ENCODE measurements around the gene SMIM26. TPM values are rescaled to one million over a fixed set of nuclear protein-coding genes. Genes with fewer than 3 reads are reported as not detected.

SMIM26 gene
- polyA plus RNA-seq, 4 donors: 106 to 205 (median 156) TPM

DNA sequence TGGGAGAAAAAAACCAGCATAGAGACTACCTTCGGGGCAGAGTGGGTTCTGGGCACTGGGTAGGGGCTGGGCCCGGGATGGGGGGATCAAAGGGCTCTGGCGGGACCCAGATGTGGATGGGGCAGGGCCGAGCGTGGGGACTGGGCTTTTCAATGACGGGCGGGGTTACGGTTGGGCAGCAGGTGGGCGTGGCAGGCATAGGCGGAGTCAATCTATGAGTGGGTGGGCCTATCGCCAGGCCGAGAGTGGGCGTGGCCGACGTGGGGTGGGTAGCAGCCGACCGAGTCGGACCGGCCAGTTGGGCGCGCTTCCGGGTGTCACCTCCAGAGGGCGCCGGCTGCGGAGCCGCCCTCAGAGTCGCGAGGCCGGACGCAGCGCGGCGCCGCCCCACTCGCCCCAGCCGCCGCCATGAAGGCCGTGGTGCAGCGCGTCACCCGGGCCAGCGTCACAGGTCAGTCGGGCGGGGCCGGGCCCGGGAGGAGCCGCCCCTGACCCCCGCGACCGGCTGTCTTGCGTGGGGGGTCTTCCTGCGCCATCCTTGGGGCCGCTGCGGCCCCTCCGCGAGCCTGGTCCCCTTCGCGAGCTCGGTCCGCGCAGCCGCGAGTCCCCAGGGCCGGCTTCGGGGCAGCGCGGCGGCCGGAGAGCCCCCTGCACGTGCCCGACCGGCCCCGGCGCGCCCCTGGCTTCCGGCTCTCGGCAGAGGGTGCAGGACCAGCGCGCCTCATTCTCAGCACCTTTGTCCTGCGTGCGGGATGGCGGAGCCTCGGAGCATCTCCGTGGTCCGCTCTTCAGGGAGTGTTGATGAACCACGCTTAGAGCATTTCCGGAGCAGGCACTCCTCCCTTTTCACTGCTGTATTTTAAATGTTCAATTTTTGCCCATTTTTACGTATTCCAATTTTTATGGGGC is 20.7 kb downstream of the SMIM26 start, which contains the start of gene DTD1:
Gene DTD1, plus strand, starts transcription at position 390 of the 909 bp plus-strand sequence. Its CDS starts 19 bp downstream, at position 409.
- 0 to 1% (median 0%) methylated on average over 47 to 88 of the region's 88 CpGs for WGBS, 3 donors
- H3K27me3 ChIP-seq (ENCODE audit: control insufficient read depth in 3 of 3, insufficient read depth in 3 of 3, low read length in 3 of 3): peaks cover 0 to 3% (median 0%) of the 10 kb centered on the region in 3 donors
- H3K9me3 ChIP-seq (ENCODE audit: control insufficient read depth in 2 of 2, insufficient read depth in 1 of 2, low read depth in 1 of 2, low read length in 1 of 2): no peaks in the 10 kb centered on the region
- H3K4me3 ChIP-seq (ENCODE audit: low read depth in 1 of 3, low read length in 3 of 3): peak within 1 kb of the TSS; percentile 52 to 88 (median 76)
- H3K27ac ChIP-seq (ENCODE audit: low read depth in 1 of 3, low read length in 2 of 3): peak within 1 kb of the TSS in 1 of 3 donors; percentile 82
- peaks cover 0 to 6% (median 6%) of the 10 kb centered on the region in 3 donors for H3K4me1 ChIP-seq (ENCODE audit: control insufficient read depth in 3 of 3, insufficient read depth in 2 of 3, low read depth in 1 of 3, low read length in 2 of 3)
- H3K36me3 ChIP-seq (ENCODE audit: control insufficient read depth in 3 of 3, insufficient read depth in 2 of 3, low read depth in 1 of 3, low read length in 3 of 3): no peaks in the 10 kb centered on the region
- peak; percentile 84 to 88 for DNase-seq
- FAIRE-seq: no peak

DNA sequence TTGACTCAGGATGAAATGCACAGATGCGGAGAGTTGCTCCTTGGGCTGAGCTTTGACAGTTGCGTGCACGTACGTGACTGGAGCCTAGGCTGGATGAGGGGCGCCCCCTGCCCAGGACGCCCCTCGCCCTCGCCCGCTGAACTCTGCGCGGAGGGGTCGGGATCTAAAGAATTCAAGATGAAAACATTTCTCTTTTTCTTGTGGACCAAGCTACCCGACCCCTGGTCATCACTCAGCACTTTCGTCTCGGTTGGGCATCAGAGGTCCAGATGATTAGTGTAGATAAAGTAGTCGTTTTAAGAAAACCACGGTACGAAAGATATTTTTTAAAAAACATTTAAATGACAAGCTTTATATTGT is 21.3 kb downstream of the SMIM26 start:
- no peaks in the 10 kb centered on the region for H3K9me3 ChIP-seq (ENCODE audit: control insufficient read depth in 2 of 2, insufficient read depth in 1 of 2, low read depth in 1 of 2, low read length in 1 of 2)
- no peak for FAIRE-seq
- 10 to 20% (median 19%) methylated on average over 18 of the region's 18 CpGs for WGBS, 3 donors
- peak overlapping the region in 1 of 3 donors; percentile 82 for H3K27ac ChIP-seq (ENCODE audit: low read depth in 1 of 3, low read length in 2 of 3)
- DNase-seq: no peak
- peaks cover 0 to 3% (median 0%) of the 10 kb centered on the region in 3 donors for H3K27me3 ChIP-seq (ENCODE audit: control insufficient read depth in 3 of 3, insufficient read depth in 3 of 3, low read length in 3 of 3)
- H3K4me3 ChIP-seq (ENCODE audit: low read depth in 1 of 3, low read length in 3 of 3): peak overlapping the region in 2 of 3 donors; percentile 52 to 76
- H3K4me1 ChIP-seq (ENCODE audit: control insufficient read depth in 3 of 3, insufficient read depth in 2 of 3, low read depth in 1 of 3, low read length in 2 of 3): peaks cover 0 to 6% (median 6%) of the 10 kb centered on the region in 3 donors
- H3K36me3 ChIP-seq (ENCODE audit: control insufficient read depth in 3 of 3, insufficient read depth in 2 of 3, low read depth in 1 of 3, low read length in 3 of 3): no peaks in the 10 kb centered on the region

DNA sequence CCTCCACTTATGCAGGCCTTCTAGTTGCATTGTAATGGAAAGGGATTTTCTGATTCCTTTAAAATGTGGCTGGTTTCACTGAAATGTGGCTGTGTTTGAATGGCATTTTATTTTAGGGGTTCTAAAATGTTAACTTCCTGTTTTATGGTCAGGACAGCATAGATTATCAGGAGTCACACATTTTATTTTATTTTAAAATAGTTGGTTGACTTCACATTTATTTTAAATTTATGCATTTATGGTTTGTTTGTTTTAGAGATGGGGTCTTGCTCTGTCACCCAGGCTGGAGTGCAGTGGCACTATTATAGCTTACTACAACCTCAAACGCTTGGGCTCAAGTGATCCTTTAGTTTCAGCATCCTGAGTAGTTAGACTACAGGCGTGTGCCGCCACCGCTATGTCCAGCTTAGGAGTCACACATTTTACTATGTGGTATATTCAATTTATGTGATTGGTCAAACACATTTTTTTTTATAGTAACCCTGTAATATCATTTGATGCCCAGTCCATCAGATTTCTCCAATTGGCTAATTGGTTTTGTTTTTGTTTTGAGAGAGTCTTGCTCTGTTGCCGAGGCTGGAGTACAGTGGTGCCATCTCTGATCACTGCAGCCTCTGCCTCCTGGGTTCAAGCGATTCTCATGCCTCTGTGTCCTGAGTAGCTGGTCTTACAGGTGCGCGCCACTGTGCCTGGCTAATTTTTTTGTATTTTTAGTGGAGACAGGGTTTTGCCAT is 22.9 kb downstream of the SMIM26 start:
- Histone ChIP-seq H3K4me1 (ENCODE audit: control insufficient read depth in 3 of 3, insufficient read depth in 2 of 3, low read depth in 1 of 3, low read length in 2 of 3) (peaks cover 0 to 6% (median 6%) of the 10 kb centered on the region in 3 donors), H3K27me3 (ENCODE audit: control insufficient read depth in 3 of 3, insufficient read depth in 3 of 3, low read length in 3 of 3) (peaks cover 0 to 3% (median 0%) of the 10 kb centered on the region in 3 donors), H3K9me3 (ENCODE audit: control insufficient read depth in 2 of 2, insufficient read depth in 1 of 2, low read depth in 1 of 2, low read length in 1 of 2) (no peaks in the 10 kb centered on the region), H3K27ac (ENCODE audit: low read depth in 1 of 3, low read length in 2 of 3) (no peak overlapping the region), H3K4me3 (ENCODE audit: low read depth in 1 of 3, low read length in 3 of 3) (no peak overlapping the region), H3K36me3 (ENCODE audit: control insufficient read depth in 3 of 3, insufficient read depth in 2 of 3, low read depth in 1 of 3, low read length in 3 of 3) (no peaks in the 10 kb centered on the region)
- 87 to 92% (median 90%) methylated on average over 8 of the region's 8 CpGs for WGBS, 3 donors
- FAIRE-seq (no peak), DNase-seq (no peak)

DNA sequence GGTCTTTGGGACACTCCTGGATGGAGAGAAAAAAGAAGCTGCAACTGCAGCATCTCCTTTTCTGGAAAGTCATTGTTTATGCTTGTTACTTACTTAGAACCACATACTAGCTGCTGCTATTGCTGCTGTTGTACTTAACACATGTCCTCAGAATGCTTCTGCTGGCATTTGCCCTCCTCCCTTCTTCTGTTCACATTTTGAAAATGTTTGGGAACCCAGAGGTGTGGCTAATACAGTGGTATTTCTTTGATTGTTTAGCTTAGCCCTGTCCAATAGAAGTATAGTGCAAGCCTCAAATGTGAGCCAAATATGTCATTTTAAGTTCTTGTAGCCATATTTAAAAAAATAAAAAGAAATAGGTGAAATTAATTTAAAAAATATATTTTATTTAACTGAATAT is 29.0 kb downstream of the SMIM26 start:
- Histone ChIP-seq H3K4me1 (ENCODE audit: control insufficient read depth in 3 of 3, insufficient read depth in 2 of 3, low read depth in 1 of 3, low read length in 2 of 3) (no peaks in the 10 kb centered on the region), H3K27me3 (ENCODE audit: control insufficient read depth in 3 of 3, insufficient read depth in 3 of 3, low read length in 3 of 3) (no peaks in the 10 kb centered on the region), H3K4me3 (ENCODE audit: low read depth in 1 of 3, low read length in 3 of 3) (no peak overlapping the region), H3K27ac (ENCODE audit: low read depth in 1 of 3, low read length in 2 of 3) (no peak overlapping the region), H3K9me3 (ENCODE audit: control insufficient read depth in 2 of 2, insufficient read depth in 1 of 2, low read depth in 1 of 2, low read length in 1 of 2) (peaks cover 0 to 4% of the 10 kb centered on the region in 2 donors), H3K36me3 (ENCODE audit: control insufficient read depth in 3 of 3, insufficient read depth in 2 of 3, low read depth in 1 of 3, low read length in 3 of 3) (peaks cover 0 to 3% (median 2%) of the 10 kb centered on the region in 3 donors)
- DNase-seq (no peak), FAIRE-seq (no peak)

DNA sequence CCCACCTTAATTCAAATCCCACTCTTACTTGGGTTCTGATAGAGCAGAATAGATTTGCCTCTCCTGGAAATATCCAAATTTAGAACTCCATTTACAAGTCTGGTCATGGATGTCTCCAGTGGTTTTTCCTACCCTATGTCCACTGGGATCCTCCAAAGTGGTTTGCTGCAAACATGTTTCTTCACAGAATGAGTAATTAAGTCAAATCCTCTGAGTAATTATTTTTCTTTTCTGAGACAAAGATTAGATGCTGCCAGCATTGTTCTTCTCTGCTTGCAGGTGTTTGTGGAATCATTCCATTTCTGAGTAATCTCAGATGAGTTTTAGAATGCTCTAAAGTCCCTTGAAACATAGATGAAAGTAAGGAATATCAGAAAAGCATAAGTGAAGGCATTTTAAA is 42.5 kb downstream of the SMIM26 start:
- Histone ChIP-seq H3K27ac (ENCODE audit: low read depth in 1 of 3, low read length in 2 of 3) (no peak overlapping the region), H3K36me3 (ENCODE audit: control insufficient read depth in 3 of 3, insufficient read depth in 2 of 3, low read depth in 1 of 3, low read length in 3 of 3) (no peaks in the 10 kb centered on the region), H3K4me1 (ENCODE audit: control insufficient read depth in 3 of 3, insufficient read depth in 2 of 3, low read depth in 1 of 3, low read length in 2 of 3) (no peaks in the 10 kb centered on the region), H3K9me3 (ENCODE audit: control insufficient read depth in 2 of 2, insufficient read depth in 1 of 2, low read depth in 1 of 2, low read length in 1 of 2) (no peaks in the 10 kb centered on the region), H3K4me3 (ENCODE audit: low read depth in 1 of 3, low read length in 3 of 3) (no peak overlapping the region), H3K27me3 (ENCODE audit: control insufficient read depth in 3 of 3, insufficient read depth in 3 of 3, low read length in 3 of 3) (no peaks in the 10 kb centered on the region)
- DNase-seq (no peak), FAIRE-seq (no peak)

DNA sequence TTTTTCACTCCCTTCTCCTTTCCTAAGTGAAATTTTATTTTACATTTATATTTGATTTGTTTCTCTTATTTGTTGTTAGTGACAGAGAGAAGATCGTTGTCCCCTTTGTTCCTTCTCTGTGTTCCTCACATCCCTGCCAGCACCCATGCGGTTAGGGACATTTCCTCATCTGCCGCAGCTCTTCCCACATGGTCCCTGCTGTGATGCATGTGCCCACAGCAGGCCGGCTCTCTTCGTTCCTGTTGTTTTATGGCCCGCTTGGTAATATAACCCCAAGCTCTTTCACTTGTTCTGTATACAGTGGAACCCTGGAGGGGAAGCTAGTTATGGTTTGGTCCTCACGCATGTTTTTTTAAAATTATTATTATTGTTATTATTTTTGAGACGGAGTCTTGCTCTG is 44.3 kb downstream of the SMIM26 start:
- H3K4me1 ChIP-seq (ENCODE audit: control insufficient read depth in 3 of 3, insufficient read depth in 2 of 3, low read depth in 1 of 3, low read length in 2 of 3): peaks cover 0 to 3% (median 0%) of the 10 kb centered on the region in 3 donors

DNA sequence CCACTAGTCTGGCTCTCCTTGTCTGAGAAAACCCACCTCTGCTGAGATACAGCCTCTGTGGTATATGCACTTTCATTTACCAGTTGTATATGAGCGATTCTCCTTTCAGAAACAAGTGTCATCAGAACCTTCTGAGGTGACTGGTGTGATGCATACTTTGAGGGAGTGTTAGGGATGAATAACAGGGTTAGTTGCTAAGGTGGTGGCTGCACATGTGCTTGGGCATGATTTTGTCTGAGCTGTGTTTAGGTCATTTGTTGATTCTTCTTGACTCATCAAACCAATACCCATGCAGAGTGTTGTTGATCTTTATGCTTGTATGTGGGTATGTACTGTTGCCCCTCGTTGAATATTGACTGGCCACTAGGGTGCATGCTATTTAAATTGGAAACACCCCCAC is 46.3 kb downstream of the SMIM26 start:
- no peak for FAIRE-seq
- no peak overlapping the region for H3K4me3 ChIP-seq (ENCODE audit: low read depth in 1 of 3, low read length in 3 of 3)
- no peak for DNase-seq
- no peaks in the 10 kb centered on the region for H3K27me3 ChIP-seq (ENCODE audit: control insufficient read depth in 3 of 3, insufficient read depth in 3 of 3, low read length in 3 of 3)
- no peaks in the 10 kb centered on the region for H3K36me3 ChIP-seq (ENCODE audit: control insufficient read depth in 3 of 3, insufficient read depth in 2 of 3, low read depth in 1 of 3, low read length in 3 of 3)
- H3K9me3 ChIP-seq (ENCODE audit: control insufficient read depth in 2 of 2, insufficient read depth in 1 of 2, low read depth in 1 of 2, low read length in 1 of 2): no peaks in the 10 kb centered on the region
- H3K27ac ChIP-seq (ENCODE audit: low read depth in 1 of 3, low read length in 2 of 3): no peak overlapping the region
- WGBS, 3 donors: 79 to 84% (median 83%) methylated on average over 2 of the region's 2 CpGs
- peaks cover 0 to 3% (median 0%) of the 10 kb centered on the region in 3 donors for H3K4me1 ChIP-seq (ENCODE audit: control insufficient read depth in 3 of 3, insufficient read depth in 2 of 3, low read depth in 1 of 3, low read length in 2 of 3)

More for the DNA sequence above, 44.3 kb downstream of the SMIM26 start:
- no peak for FAIRE-seq
- H3K36me3 ChIP-seq (ENCODE audit: control insufficient read depth in 3 of 3, insufficient read depth in 2 of 3, low read depth in 1 of 3, low read length in 3 of 3): no peaks in the 10 kb centered on the region
- no peaks in the 10 kb centered on the region for H3K9me3 ChIP-seq (ENCODE audit: control insufficient read depth in 2 of 2, insufficient read depth in 1 of 2, low read depth in 1 of 2, low read length in 1 of 2)
- no peaks in the 10 kb centered on the region for H3K27me3 ChIP-seq (ENCODE audit: control insufficient read depth in 3 of 3, insufficient read depth in 3 of 3, low read length in 3 of 3)
- DNase-seq: no peak
- H3K4me3 ChIP-seq (ENCODE audit: low read depth in 1 of 3, low read length in 3 of 3): no peak overlapping the region
- WGBS, 3 donors: 87 to 96% (median 91%) methylated on average over 8 of the region's 8 CpGs
- no peak overlapping the region for H3K27ac ChIP-seq (ENCODE audit: low read depth in 1 of 3, low read length in 2 of 3)

DNA sequence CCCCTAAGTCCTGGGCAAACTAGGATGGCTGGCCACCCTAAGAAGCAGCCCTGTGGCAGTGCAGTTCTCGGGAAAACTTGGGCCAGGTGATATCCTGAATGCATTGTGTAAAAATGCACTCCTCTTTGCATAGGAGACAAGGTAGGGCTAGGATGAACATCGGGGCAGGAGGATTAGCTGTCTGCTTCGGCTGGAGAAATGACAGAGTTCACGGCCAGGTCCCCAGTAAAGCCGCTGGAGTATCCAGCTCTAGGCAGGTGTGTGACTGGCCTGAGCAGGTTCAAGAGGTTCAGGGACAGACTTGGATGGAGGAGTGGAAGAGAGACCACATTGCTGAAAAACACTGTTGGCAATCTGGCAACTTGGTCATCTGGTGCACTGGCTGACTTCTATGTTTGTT is 47.0 kb downstream of the SMIM26 start:
- Histone ChIP-seq H3K4me1 (ENCODE audit: control insufficient read depth in 3 of 3, insufficient read depth in 2 of 3, low read depth in 1 of 3, low read length in 2 of 3) (peaks cover 0 to 3% (median 0%) of the 10 kb centered on the region in 3 donors), H3K27me3 (ENCODE audit: control insufficient read depth in 3 of 3, insufficient read depth in 3 of 3, low read length in 3 of 3) (no peaks in the 10 kb centered on the region), H3K4me3 (ENCODE audit: low read depth in 1 of 3, low read length in 3 of 3) (no peak overlapping the region), H3K36me3 (ENCODE audit: control insufficient read depth in 3 of 3, insufficient read depth in 2 of 3, low read depth in 1 of 3, low read length in 3 of 3) (no peaks in the 10 kb centered on the region), H3K9me3 (ENCODE audit: control insufficient read depth in 2 of 2, insufficient read depth in 1 of 2, low read depth in 1 of 2, low read length in 1 of 2) (no peaks in the 10 kb centered on the region), H3K27ac (ENCODE audit: low read depth in 1 of 3, low read length in 2 of 3) (no peak overlapping the region)
- DNase-seq: no peak
- WGBS, 3 donors: 95 to 99% (median 96%) methylated on average over 5 of the region's 5 CpGs
- FAIRE-seq: no peak

Data from small intestine (tissue), 7 donors.